Muscle of arm (tissue), 14 donors: ENCODE measurements around the gene FANCF. TPM values are rescaled to one million over a fixed set of nuclear protein-coding genes. Genes with fewer than 3 reads are reported as not detected.
"Not testable (repeated sequence)": the region's sequence is repeated elsewhere in the genome, so short reads cannot be mapped to it uniquely, and the experiment has no call there.

ENCODE experiments used
- DNase-seq: peaks from one replicate; pipeline ENCODE4 v3.0.0-alpha.2; 2013
- long read RNA-seq, 11 donors: transcript quantifications; one replicate each; lab custom pipeline, GENCODE V29; 2026
- polyA plus RNA-seq, 12 donors: library from polyadenylated mRNA; unstranded; fragments of 120-200 nt; gene quantifications; one replicate each; pipeline ENCODE4 v1.2.1, GENCODE V29; 2013; ENCODE audit not compliant: insufficient read length in 12 of 12

Gene FANCF
- 1 to 10 TPM in 11 of 12 donors, not detected in 1; 4.4 to 9.4 (median 5.5) TPM for polyA plus RNA-seq
- long read RNA-seq, donor 1, transcript FANCF-201 (1 exons, 2,952 nt), result major isoform, 24 of 24 reads
- long read RNA-seq, donor 1, partial matches to known transcripts, result 0 of 24 reads
- long read RNA-seq, donor 1, other reads (novel, unspliced or antisense), result 0 of 24 reads
- long read RNA-seq, donor 2, transcript FANCF-201 (1 exons, 2,952 nt), result major isoform, 7 of 15 reads
- long read RNA-seq, donor 2, partial matches to known transcripts, result 0 of 15 reads
- long read RNA-seq, donor 2, other reads (novel, unspliced or antisense), result 8 of 15 reads
- long read RNA-seq, donor 3, transcript FANCF-201 (1 exons, 2,952 nt), result major isoform, 5 of 5 reads
- long read RNA-seq, donor 3, partial matches to known transcripts, result 0 of 5 reads
- long read RNA-seq, donor 3, other reads (novel, unspliced or antisense), result 0 of 5 reads
- long read RNA-seq, donor 4, partial matches to known transcripts, result 0 of 3 reads
- long read RNA-seq, donor 4, other reads (novel, unspliced or antisense), result 0 of 3 reads
- long read RNA-seq, donor 5, result 0 reads
- long read RNA-seq, donor 6, partial matches to known transcripts, result 0 of 4 reads
- long read RNA-seq, donor 6, other reads (novel, unspliced or antisense), result 0 of 4 reads
- long read RNA-seq, donor 7, transcript FANCF-201 (1 exons, 2,952 nt), result major isoform, 5 of 5 reads
- long read RNA-seq, donor 7, partial matches to known transcripts, result 0 of 5 reads
- long read RNA-seq, donor 7, other reads (novel, unspliced or antisense), result 0 of 5 reads
- long read RNA-seq, donor 8, transcript FANCF-201 (1 exons, 2,952 nt), result major isoform, 7 of 7 reads
- long read RNA-seq, donor 8, partial matches to known transcripts, result 0 of 7 reads
- long read RNA-seq, donor 8, other reads (novel, unspliced or antisense), result 0 of 7 reads
- long read RNA-seq, donor 9, transcript FANCF-201 (1 exons, 2,952 nt), result major isoform, 7 of 7 reads
- long read RNA-seq, donor 9, partial matches to known transcripts, result 0 of 7 reads
- long read RNA-seq, donor 9, other reads (novel, unspliced or antisense), result 0 of 7 reads
- long read RNA-seq, donor 10, transcript FANCF-201 (1 exons, 2,952 nt), result major isoform, 9 of 9 reads
- long read RNA-seq, donor 10, partial matches to known transcripts, result 0 of 9 reads
- long read RNA-seq, donor 10, other reads (novel, unspliced or antisense), result 0 of 9 reads
- long read RNA-seq, donor 11, transcript FANCF-201 (1 exons, 2,952 nt), result major isoform, 11 of 11 reads
- long read RNA-seq, donor 11, partial matches to known transcripts, result 0 of 11 reads
- long read RNA-seq, donor 11, other reads (novel, unspliced or antisense), result 0 of 11 reads

- peak; percentile 99 for DNase-seq
Measured at GRCh38 chr11:22625448-22626287, at the start of gene FANCF. Gene FANCF, minus strand, starts transcription at chr11:22625823. Its CDS starts 13 bp downstream, at chr11:22625810.

GRCh38 chr11:22674470-22675439, 49.1 kb upstream of the FANCF start:
- no peak for DNase-seq

GRCh38 chr11:22671751-22672150, 46.1 kb upstream of the FANCF start:
- no peak for DNase-seq

GRCh38 chr11:22670830-22671229, 45.2 kb upstream of the FANCF start:
- no peak for DNase-seq

GRCh38 chr11:22669368-22669767, 43.7 kb upstream of the FANCF start:
- no peak for DNase-seq

- no peak for DNase-seq
Measured at GRCh38 chr11:22668005-22668796, 42.6 kb upstream of the FANCF start.

GRCh38 chr11:22666688-22667439, 41.2 kb upstream of the FANCF start:
- no peak for DNase-seq

GRCh38 chr11:22666325-22666687, 40.7 kb upstream of the FANCF start, which contains the start of gene GAS2:
Gene GAS2, plus strand, starts transcription at chr11:22666611. Its CDS starts 8,259 bp downstream, at chr11:22674870.
- DNase-seq, result peak; percentile 79

GRCh38 chr11:22659783-22660182, 34.2 kb upstream of the FANCF start:
- DNase-seq, result no peak

GRCh38 chr11:22657101-22657694, 31.6 kb upstream of the FANCF start:
- no peak for DNase-seq

- DNase-seq, result no peak
Measured at GRCh38 chr11:22656130-22656529, 30.5 kb upstream of the FANCF start.

GRCh38 chr11:22652346-22652745, 26.7 kb upstream of the FANCF start:
- not testable (repeated sequence) for DNase-seq

- DNase-seq, result no peak
Measured at GRCh38 chr11:22641559-22641958, 15.9 kb upstream of the FANCF start.

GRCh38 chr11:22640862-22641261, 15.2 kb upstream of the FANCF start:
- DNase-seq, result no peak

GRCh38 chr11:22635689-22636088, 10.1 kb upstream of the FANCF start:
- no peak for DNase-seq

- no peak for DNase-seq
Measured at GRCh38 chr11:22634897-22635629, 9.4 kb upstream of the FANCF start.
